Astrocyte (in vitro differentiated cells and primary cell): ENCODE data around the gene CHRNA4.

Source experiments
- CTCF ChIP-seq: IDR thresholded peaks from 2 replicates; pipeline ENCODE4 v1.5.1; 2011; ENCODE audit warnings: low read depth, mild to moderate bottlenecking, inconsistent platforms, low read length, moderate library complexity; ENCODE audit not compliant: insufficient read depth
- EZH2 ChIP-seq: IDR thresholded peaks from 2 replicates; pipeline ENCODE4 v1.6.1; 2012; ENCODE audit warnings: mild to moderate bottlenecking, low read length, inconsistent platforms; ENCODE audit not compliant: insufficient read depth

- TF ChIP-seq CTCF = no peak
- TF ChIP-seq EZH2 = no peak
Measured at GRCh38 chr20:63318391-63319163, 42.6 kb downstream of the CHRNA4 start.
